ENCODE data around the gene STARD3. TPM values are rescaled to one million over a fixed set of nuclear protein-coding genes. Genes with fewer than 3 reads are reported as not detected.

STARD3 gene
- total RNA-seq, 1 experiment from 2014 or later, result 75.3 TPM

GRCh38 chr17:39660397-39661385 is 23.7 kb downstream of the STARD3 start (continued):
- TF ChIP-seq ZBTB43 (CRISPR knock-in tag; IDR thresholded peaks at IDR 0.05) (no peak), ZNF425 (CRISPR knock-in tag; conservative IDR thresholded peaks at IDR 0.05) (no peak), NFYB (CRISPR knock-in tag; conservative IDR thresholded peaks at IDR 0.05; ENCODE audit: low read depth) (no peak)

GRCh38 chr17:39661744-39662541 is 25.0 kb downstream of the STARD3 start:
- H3K27me3 Mint-ChIP-seq (ENCODE audit: low read depth), result peaks cover 14% of the 10 kb centered on the region
- TF ChIP-seq ZBTB43 (CRISPR knock-in tag; IDR thresholded peaks at IDR 0.05) (no peak), MAX (CRISPR knock-in tag; IDR thresholded peaks at IDR 0.05) (0 out of 2 replicates have a peak, but pooled peaks have one; percentile 10), ZNF416 (CRISPR knock-in tag; IDR thresholded peaks at IDR 0.05) (no peak)
- ChIA-PET POLR2A (no interaction called here), CTCF (interaction anchor here (1.2 to 18.0 kb wide), 5 partner anchors 9 to 114 kb away, joined by 7 to 876 read pairs (median 15); partner anchors contain the start of genes MIEN1 and PPP1R1B)
- no peak overlapping the region for H3K4me3 Mint-ChIP-seq
- no peak overlapping the region for H3K27ac Mint-ChIP-seq
- H3K36me3 Mint-ChIP-seq, result peaks cover 13% of the 10 kb centered on the region
- ATAC-seq (no peak), DNase-seq (ENCODE audit: low spot score) (no peak)
- peaks cover 48% of the 10 kb centered on the region for H3K4me1 Mint-ChIP-seq
- no peaks in the 10 kb centered on the region for H3K9me3 Mint-ChIP-seq

- Mint-ChIP-seq H3K4me3 (no peak overlapping the region), H3K4me1 (peaks cover 46% of the 10 kb centered on the region), H3K27ac (no peak overlapping the region), H3K9me3 (no peaks in the 10 kb centered on the region), H3K27me3 (ENCODE audit: low read depth) (peaks cover 21% of the 10 kb centered on the region), H3K36me3 (peaks cover 12% of the 10 kb centered on the region)
- ChIA-PET CTCF (interaction anchor here (1.2 to 18.0 kb wide), 8 partner anchors 10 to 115 kb away, joined by 3 to 876 read pairs (median 9); partner anchors contain the start of genes MIEN1, PGAP3 and PPP1R1B), POLR2A (interaction anchor here (1.2 kb wide), 1 partner anchor 10 kb away, joined by 3 read pairs; no protein-coding TSS in a partner anchor)
- no peak for ATAC-seq
- DNase-seq (ENCODE audit: low spot score), result peak; percentile 36
- TF ChIP-seq USF1 (CRISPR knock-in tag; IDR thresholded peaks at IDR 0.05) (no peak), SMAD4 (CRISPR knock-in tag; IDR thresholded peaks at IDR 0.05) (no peak), ZNF396 (CRISPR knock-in tag; IDR thresholded peaks at IDR 0.05; ENCODE audit: borderline replicate concordance) (no peak), GTF2I (CRISPR knock-in tag; conservative IDR thresholded peaks at IDR 0.05) (no peak), RORB (CRISPR knock-in tag; IDR thresholded peaks at IDR 0.05) (no peak), ATF1 (CRISPR knock-in tag; IDR thresholded peaks at IDR 0.05) (no peak), FOXJ3 (CRISPR knock-in tag; IDR thresholded peaks at IDR 0.05; ENCODE audit: borderline replicate concordance) (no peak), ZNF121 (CRISPR knock-in tag; IDR thresholded peaks at IDR 0.05) (peak; percentile 96), ARID4B (CRISPR knock-in tag; IDR thresholded peaks at IDR 0.05; ENCODE audit: borderline replicate concordance) (no peak), ERG (CRISPR knock-in tag; IDR thresholded peaks at IDR 0.05) (no peak)
Measured at GRCh38 chr17:39662551-39663339, 25.8 kb downstream of the STARD3 start.
